ENCODE data around the gene CTSL.

Gene CTSL

DNA sequence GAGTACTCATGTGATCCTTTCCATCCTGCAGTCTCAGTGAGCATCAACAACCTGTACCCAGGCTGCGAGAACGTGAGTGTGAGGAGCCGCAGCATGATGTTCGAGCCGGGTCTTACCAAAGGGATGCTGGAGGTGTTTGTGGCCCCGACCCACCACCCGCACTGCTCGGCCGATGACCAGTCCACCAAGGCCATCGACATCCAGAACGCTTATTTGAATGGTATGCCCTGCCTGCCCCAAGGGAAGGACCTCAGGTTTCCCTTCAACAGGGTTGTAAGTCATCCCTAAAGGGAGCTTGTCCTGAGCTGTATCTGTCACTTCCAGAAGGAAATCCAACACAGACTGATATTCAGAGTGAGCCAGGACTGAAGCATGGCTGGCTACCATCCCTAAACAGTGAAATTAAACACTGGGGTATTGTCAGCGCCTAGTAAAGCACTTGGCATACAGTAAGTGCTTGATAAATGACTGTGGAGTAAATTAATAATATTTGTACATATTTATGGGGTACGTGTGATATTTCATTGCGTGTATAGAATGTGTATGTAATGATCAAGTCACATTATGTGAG, 39.3 kb upstream of the CTSL start:
- TF ChIP-seq GATA2 (IDR thresholded peaks at IDR 0.05; ENCODE audit: low read depth, low read length) (no peak), GATA3 (IDR thresholded peaks at IDR 0.05; ENCODE audit: low read depth, low read length) (no peak)

DNA sequence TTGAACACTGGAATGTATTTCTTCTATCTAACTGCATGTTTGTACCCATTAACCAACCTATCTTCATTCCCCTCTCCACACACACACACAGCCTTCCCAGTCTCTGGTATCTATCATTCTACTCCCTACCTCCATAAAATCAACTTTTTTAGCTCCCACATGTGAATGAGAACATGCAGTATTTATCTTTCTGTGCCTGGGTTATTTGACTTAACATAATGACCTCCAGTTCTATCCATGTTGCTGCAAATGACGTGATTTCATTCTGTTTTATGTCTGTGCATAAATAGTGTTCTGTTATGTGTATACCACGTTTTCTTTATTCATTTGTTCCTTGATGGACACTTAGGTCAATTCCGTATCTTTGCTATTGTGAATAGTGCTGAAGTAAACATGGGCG, 38.7 kb upstream of the CTSL start:
- no peak for TF ChIP-seq GATA2 (IDR thresholded peaks at IDR 0.05; ENCODE audit: low read depth, low read length)

DNA sequence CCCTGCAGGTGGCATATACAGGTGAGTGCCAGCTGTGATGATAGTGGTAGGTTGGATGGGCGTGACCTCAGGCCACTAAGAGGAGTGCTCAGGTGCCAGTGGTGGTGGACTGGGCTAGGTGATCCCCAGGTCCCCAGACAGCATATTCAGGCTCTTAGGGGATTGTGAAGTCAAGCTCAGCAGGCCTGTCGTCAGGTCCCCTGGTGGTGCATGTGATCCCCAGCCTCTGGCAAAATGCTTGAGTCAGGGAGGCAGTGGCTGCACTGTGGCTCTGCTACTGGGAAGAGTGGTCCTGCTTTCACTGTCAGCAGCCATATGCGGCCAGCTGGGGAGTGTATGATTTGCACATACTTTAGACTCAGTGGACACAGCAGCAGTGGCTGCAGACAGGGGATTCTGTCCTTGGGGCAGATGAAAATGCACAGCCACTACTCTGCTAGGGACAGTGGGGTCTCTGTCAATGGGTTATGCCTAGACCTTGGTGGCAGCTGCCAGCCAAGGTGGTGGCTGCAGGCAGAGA, 31.6 kb upstream of the CTSL start:
- no peak for TF ChIP-seq GATA3 (IDR thresholded peaks at IDR 0.05; ENCODE audit: low read depth, low read length)
- TF ChIP-seq GATA2 (IDR thresholded peaks at IDR 0.05; ENCODE audit: low read depth, low read length) = no peak

DNA sequence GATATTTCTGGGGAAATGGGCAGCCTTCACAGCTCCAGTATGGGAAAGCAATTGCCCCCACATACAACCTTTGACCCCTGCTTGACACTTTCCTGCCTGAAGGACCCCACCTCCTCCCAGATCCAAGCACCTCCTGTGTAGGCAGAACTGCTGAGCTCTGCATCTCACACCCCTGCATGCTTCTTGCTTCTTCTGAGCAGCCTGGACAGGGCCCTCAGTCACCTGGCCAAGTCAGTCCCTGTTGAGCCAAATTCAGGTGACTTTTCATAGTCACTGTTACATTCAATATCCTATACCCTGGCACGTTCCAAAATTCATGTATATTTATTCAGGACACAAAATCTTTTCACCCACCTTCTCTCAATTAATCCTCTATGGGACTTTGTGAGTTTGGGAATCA, 30.4 kb upstream of the CTSL start:
- no peak for TF ChIP-seq GATA3 (IDR thresholded peaks at IDR 0.05; ENCODE audit: low read depth, low read length)
- no peak for TF ChIP-seq GATA2 (IDR thresholded peaks at IDR 0.05; ENCODE audit: low read depth, low read length)

DNA sequence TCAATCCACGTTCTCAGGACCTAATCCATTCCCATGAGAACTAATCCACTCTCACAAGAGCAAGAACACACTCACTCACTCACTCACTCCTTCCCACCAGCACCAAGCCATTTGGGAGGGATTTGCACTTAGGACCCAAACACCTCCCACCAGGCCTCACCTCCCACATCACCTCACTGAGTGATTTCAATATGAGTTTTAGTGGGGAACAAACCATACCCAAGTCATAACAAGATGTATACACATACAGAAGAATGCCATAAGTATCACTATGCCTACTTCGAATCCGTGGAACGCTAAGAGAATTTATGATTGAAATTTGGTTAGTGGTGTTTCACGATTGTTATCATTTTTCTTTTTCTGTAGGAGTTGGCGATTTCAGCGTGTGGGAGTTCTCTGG, 29.3 kb upstream of the CTSL start:
- TF ChIP-seq GATA2 (IDR thresholded peaks at IDR 0.05; ENCODE audit: low read depth, low read length) (no peak), GATA3 (IDR thresholded peaks at IDR 0.05; ENCODE audit: low read depth, low read length) (no peak)

DNA sequence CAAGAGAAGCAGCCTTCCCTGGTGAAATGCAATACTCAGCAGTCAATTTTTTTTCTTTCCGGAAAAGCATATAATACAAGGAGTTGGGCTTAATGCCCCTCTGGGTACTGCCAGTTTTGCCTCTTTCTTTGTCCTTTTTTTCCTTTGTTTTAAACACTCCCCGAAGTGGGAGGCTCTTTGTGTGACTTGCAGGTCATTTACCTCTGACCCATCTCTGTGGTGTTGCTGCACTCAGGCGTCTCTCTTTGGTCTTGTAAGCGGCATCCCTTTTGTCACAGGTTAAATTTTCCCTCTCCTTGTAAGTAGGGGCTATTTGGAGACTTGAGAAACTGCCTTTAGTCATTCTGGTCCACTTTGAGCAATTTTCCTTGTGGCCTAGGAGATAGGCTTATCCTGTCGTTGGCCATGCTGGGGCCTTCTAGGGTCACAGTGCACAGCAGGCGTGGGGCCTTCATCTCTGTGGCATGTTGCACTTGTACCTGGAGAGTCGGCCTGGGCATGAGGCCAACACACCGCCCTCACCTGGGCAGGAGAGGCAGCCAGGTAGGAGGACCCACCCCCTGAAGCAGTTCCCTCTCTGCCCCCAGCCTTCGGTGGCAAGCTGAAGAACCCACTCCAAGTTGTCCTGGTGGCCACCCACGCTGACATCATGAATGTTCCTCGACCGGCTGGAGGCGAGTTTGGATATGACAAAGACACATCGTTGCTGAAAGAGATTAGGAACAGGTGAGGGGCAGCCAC, 27.7 kb upstream of the CTSL start:
- TF ChIP-seq GATA3 (IDR thresholded peaks at IDR 0.05; ENCODE audit: low read depth, low read length) (no peak), GATA2 (IDR thresholded peaks at IDR 0.05; ENCODE audit: low read depth, low read length) (no peak)

DNA sequence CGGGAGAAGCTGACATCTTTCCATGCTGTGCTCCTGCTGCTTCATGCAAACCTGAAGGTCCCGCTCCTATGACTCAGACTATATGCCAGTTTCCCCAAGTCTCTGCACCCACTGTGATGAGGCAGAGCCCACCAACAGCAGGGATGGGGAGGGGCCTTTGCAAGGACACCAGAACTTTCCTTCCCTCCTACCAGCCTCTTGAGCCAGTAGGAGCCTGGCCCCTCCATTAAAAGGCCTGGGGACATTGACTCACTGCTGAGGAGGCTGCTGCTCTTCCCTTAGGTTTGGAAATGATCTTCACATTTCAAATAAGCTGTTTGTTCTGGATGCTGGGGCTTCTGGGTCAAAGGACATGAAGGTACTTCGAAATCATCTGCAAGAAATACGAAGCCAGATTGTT, 26.1 kb upstream of the CTSL start:
- TF ChIP-seq GATA2 (IDR thresholded peaks at IDR 0.05; ENCODE audit: low read depth, low read length) (no peak), GATA3 (IDR thresholded peaks at IDR 0.05; ENCODE audit: low read depth, low read length) (no peak)

DNA sequence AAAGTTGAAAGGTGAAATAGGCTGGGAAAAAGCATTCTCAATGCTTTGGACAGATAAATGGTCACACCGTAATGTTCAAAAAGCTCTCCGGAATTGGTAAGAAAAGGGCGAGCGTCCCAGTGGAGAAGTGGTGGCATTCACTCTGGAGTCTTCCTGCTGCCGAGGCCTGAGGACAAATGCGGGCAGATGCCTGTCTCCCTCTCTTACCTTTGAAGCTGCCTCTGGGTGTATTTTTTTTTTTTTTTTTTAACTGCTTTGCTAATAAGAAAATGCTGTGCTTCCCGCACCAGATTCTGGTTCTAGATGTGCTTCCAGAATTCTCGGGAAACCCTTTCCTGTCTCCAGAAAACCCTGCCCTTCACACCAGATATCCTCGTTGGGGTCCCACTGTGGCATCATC, 24.4 kb upstream of the CTSL start:
- no peak for TF ChIP-seq GATA3 (IDR thresholded peaks at IDR 0.05; ENCODE audit: low read depth, low read length)

DNA sequence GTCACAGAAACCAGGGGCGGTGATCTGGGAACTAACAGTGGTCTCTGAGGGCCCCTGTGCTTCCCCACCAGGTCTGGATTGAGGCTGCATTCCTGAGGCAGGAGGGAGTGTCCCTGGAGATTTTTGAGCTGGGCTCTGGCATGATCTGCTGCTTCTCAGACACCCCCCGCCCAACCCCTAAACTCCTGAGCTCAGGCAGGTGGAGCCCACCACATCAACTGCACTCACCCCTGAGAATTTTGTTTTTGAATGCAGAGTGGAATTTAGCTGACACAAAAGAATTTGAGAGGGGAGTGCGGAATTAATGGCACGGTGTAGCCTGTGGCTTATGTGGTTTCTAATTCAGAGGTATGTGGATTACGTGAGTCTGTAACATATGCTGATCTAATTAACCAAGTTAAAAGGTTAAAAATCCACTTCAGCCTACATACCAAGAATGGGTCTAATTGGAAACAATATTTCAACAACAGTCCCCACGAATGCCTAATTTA, 23.9 kb upstream of the CTSL start:
- TF ChIP-seq GATA3 (IDR thresholded peaks at IDR 0.05; ENCODE audit: low read depth, low read length) = no peak
- TF ChIP-seq GATA2 (IDR thresholded peaks at IDR 0.05; ENCODE audit: low read depth, low read length) = no peak

DNA sequence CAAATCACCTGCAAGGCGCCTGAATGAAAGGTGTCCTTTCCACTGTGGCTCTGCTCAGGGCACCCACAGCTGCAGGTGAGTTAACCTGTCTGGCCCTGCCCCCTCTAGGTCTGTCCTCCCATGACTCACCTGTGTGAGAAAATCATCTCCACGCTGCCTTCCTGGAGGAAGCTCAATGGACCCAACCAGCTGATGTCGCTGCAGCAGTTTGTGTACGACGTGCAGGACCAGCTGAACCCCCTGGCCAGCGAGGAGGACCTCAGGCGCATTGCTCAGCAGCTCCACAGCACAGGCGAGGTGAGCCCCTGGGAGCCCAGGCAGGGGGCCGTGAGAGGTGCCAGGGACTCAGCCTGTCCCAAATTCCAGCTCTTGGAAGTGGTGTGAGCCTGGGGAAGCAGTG, 23.0 kb upstream of the CTSL start:
- TF ChIP-seq GATA2 (IDR thresholded peaks at IDR 0.05; ENCODE audit: low read depth, low read length) (no peak), GATA3 (IDR thresholded peaks at IDR 0.05; ENCODE audit: low read depth, low read length) (no peak)

DNA sequence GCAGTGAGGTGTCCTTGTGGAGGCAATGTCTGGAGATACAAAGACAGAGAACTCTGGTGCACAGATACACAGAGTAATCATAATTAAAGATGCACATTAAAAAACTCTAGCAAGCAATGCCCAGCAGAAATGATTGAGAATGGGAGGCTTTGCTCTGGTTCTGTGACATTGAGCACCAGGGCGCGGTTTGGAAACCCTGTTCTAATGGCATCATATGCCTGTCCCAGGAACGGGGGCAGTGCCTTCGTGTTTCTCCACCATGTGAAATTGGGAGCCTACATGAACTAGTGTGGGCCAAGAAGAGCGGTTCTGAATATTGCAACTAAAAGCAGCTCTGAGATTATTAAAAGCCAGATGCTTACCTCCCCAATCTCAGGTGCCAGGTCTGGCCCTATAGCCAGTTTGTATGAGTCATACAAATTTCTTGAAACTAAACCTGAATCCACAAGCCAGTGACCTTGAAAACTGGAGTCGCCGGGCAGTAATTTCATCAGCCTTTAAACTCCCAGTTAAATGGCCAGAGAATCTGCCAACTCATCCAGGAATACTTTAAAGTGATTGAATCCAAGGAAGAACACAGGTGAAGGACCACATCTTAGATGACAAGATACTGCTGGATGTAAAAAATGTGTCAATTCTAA, 22.2 kb upstream of the CTSL start:
- TF ChIP-seq GATA2 (IDR thresholded peaks at IDR 0.05; ENCODE audit: low read depth, low read length) (no peak), GATA3 (IDR thresholded peaks at IDR 0.05; ENCODE audit: low read depth, low read length) (no peak)

DNA sequence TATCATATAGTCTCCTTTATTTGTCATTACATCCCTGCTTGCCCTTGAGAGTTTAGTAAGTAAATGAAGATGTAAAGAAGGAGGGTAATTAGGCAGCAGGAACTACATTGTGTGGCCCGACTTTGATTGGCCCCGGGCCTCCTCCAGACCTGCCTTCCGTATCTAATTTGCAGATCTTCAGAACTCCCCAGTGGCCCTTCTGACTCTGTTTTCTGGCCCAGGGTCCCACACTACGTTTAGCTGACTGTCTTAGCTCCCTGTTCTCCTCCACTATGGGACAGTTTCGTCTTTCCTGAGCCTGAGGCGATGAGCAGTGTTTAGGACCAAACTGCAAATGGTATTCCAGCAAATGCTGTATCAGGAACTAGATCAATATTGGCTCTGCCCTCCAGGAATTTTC, 21.6 kb upstream of the CTSL start:
- TF ChIP-seq GATA3 (IDR thresholded peaks at IDR 0.05; ENCODE audit: low read depth, low read length) = no peak

DNA sequence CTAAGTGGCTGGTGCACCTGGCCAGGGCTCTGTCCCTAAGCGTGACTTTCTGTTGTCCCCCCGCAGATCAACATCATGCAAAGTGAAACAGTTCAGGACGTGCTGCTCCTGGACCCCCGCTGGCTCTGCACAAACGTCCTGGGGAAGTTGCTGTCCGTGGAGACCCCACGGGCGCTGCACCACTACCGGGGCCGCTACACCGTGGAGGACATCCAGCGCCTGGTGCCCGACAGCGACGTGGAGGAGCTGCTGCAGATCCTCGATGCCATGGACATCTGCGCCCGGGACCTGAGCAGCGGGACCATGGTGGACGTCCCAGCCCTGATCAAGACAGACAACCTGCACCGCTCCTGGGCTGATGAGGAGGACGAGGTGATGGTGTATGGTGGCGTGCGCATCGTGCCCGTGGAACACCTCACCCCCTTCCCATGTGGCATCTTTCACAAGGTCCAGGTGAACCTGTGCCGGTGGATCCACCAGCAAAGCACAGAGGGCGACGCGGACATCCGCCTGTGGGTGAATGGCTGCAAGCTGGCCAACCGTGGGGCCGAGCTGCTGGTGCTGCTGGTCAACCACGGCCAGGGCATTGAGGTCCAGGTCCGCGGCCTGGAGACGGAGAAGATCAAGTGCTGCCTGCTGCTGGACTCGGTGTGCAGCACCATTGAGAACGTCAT, 19.7 kb upstream of the CTSL start:
- TF ChIP-seq GATA2 (IDR thresholded peaks at IDR 0.05; ENCODE audit: low read depth, low read length) = no peak
- TF ChIP-seq GATA3 (IDR thresholded peaks at IDR 0.05; ENCODE audit: low read depth, low read length) = no peak

DNA sequence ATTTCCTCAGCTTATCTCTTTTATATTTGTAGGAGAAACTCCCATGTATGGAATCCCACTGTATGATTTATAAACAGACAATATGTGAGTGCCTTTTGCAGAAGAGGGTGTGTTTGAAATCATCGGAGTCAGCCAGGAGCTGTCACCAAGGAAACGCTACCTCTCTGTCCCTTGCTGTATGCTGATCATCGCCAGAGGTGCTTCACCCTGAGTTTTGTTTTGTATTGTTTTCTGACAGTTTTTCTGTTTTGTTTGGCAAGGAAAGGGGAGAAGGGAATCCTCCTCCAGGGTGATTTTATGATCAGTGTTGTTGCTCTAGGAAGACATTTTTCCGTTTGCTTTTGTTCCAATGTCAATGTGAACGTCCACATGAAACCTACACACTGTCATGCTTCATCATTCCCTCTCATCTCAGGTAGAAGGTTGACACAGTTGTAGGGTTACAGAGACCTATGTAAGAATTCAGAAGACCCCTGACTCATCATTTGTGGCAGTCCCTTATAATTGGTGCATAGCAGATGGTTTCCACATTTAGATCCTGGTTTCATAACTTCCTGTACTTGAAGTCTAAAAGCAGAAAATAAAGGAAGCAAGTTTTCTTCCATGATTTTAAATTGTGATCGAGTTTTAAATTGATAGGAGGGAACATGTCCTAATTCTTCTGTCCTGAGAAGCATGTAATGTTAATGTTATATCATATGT, 18.0 kb upstream of the CTSL start:
- TF ChIP-seq GATA3 (IDR thresholded peaks at IDR 0.05; ENCODE audit: low read depth, low read length) (no peak), GATA2 (IDR thresholded peaks at IDR 0.05; ENCODE audit: low read depth, low read length) (no peak)
